SK-N-SH (cell line): ENCODE data around the gene TIMM10B. TPM values are rescaled to one million over a fixed set of nuclear protein-coding genes. Genes with fewer than 3 reads are reported as not detected.

Experiments used
- CTCF ChIA-PET: fragments of 300-600, 350-600 bp; formaldehyde crosslinking; extraction: SDS; loops from one replicate; lab custom pipeline; 2021; lab: Yijun Ruan, JAX
- POLR2A ChIA-PET: fragments of 350-600 bp; sonication (Branson Sonifier 250); formaldehyde crosslinking; extraction: SDS; loops from one replicate; lab custom pipeline; 2020; ENCODE audit warnings: antibody characterized with exemption, inconsistent platforms; lab: Yijun Ruan, JAX
- DNase-seq: peaks from one replicate; pipeline ENCODE4 v3.0.0; 2012
- H2AFZ ChIP-seq: fragments of 200-600 bp; sonication (generic); 2 replicates; pipeline ENCODE4 v1.8.1; 2016; ENCODE audit warnings: antibody characterized with exemption, mild to moderate bottlenecking, low read depth
- H3F3A ChIP-seq: fragments of 200-600 bp; sonication (generic); replicated peaks from 2 replicates; pipeline ENCODE3; 2016; ENCODE audit warnings: antibody characterized with exemption, mild to moderate bottlenecking; ENCODE audit not compliant: insufficient read depth
- H3K27ac ChIP-seq, 2 experiments: fragments of 200-500 bp in 1 of 2; fragments of 200-600 bp in 1 of 2; sonication (Bioruptor generic) in 1 of 2; sonication (generic), shearing (Covaris generic) in 1 of 2; 2 replicates each; pipeline versions ENCODE4 v1.5.1 to v1.6.1; 2014 to 2016; ENCODE audit warnings: low read depth in 2 of 2, inconsistent platforms in 1 of 2, low read length in 1 of 2, mild to moderate bottlenecking in 1 of 2, mixed read lengths in 1 of 2
- H3K27me3 ChIP-seq: fragments of 200-600 bp; sonication (generic), shearing (Covaris generic); 2 replicates; pipeline ENCODE4 v1.6.1; 2016; ENCODE audit warnings: mixed run types; ENCODE audit not compliant: insufficient read depth
- H3K36me3 ChIP-seq, 2 experiments: fragments of 200-500 bp in 1 of 2; fragments of 200-600 bp in 1 of 2; sonication (Bioruptor generic) in 1 of 2; sonication (generic) in 1 of 2; replicated peaks in 1 of 2; 2 replicates each; pipeline versions ENCODE3 to v1.5.1; 2014 to 2016; ENCODE audit warnings: low read length in 1 of 2, mild to moderate bottlenecking in 1 of 2; ENCODE audit not compliant: insufficient read depth in 2 of 2, control insufficient read depth in 1 of 2
- H3K4me1 ChIP-seq, 2 experiments: fragments of 200-500 bp in 1 of 2; fragments of 200-600 bp in 1 of 2; sonication (Bioruptor generic) in 1 of 2; sonication (generic), shearing (Covaris generic) in 1 of 2; 2 replicates each; pipeline versions ENCODE4 v1.5.1 to v1.6.1; 2014 to 2016; ENCODE audit warnings: low read depth in 1 of 2, low read length in 1 of 2, mixed run types in 1 of 2; ENCODE audit not compliant: insufficient read depth in 2 of 2, control insufficient read depth in 1 of 2
- H3K4me2 ChIP-seq: fragments of 200-600 bp; sonication (generic), shearing (Covaris generic); 2 replicates; pipeline ENCODE4 v1.6.1; 2017; ENCODE audit warnings: mixed run types
- H3K4me3 ChIP-seq, 2 experiments: fragments of 200-500 bp in 1 of 2; fragments of 200-600 bp in 1 of 2; sonication (Bioruptor generic) in 1 of 2; sonication (generic), shearing (Covaris generic) in 1 of 2; 2 replicates each; pipeline versions ENCODE4 v1.5.1 to v1.8.1; 2014 to 2016; ENCODE audit warnings: low read depth in 2 of 2, inconsistent platforms in 1 of 2, low read length in 1 of 2, mild to moderate bottlenecking in 1 of 2, mixed read lengths in 1 of 2, moderate library complexity in 1 of 2
- H3K79me2 ChIP-seq: fragments of 200-600 bp; sonication (generic); 2 replicates; pipeline ENCODE4 v1.8.1; 2017; ENCODE audit warnings: mild to moderate bottlenecking; ENCODE audit not compliant: insufficient read depth
- H3K9ac ChIP-seq: fragments of 200-600 bp; sonication (generic); 2 replicates; pipeline ENCODE4 v1.6.1; 2017; ENCODE audit warnings: mixed run types
- H3K9me2 ChIP-seq: fragments of 200-600 bp; sonication (generic); 2 replicates; pipeline ENCODE4 v1.6.1; 2017; ENCODE audit warnings: mixed run types
- H3K9me3 ChIP-seq: fragments of 200-600 bp; sonication (generic); 2 replicates; pipeline ENCODE4 v1.6.1; 2017; ENCODE audit warnings: mixed run types, mild to moderate bottlenecking, moderate library complexity
- H4K20me1 ChIP-seq: fragments of 200-600 bp; sonication (generic); 2 replicates; pipeline ENCODE4 v1.6.1; 2017; ENCODE audit warnings: mild to moderate bottlenecking, mixed run types; ENCODE audit not compliant: insufficient read depth
- CHD2 ChIP-seq: fragments of 150-350 bp; IDR thresholded peaks from 2 replicates; pipeline ENCODE4 v1.6.1; 2018; ENCODE audit warnings: low read length; ENCODE audit not compliant: partially characterized antibody
- ELF1 ChIP-seq: IDR thresholded peaks from 2 replicates; pipeline ENCODE4 v1.4.0; 2012
- EP300 ChIP-seq, 2 experiments: IDR thresholded peaks; 2 replicates each; pipeline versions ENCODE4 v1.4.0 to v1.6.1; 2012; ENCODE audit warnings: borderline replicate concordance in 1 of 2, low read depth in 1 of 2, low read length in 1 of 2
- FOSL2 ChIP-seq: IDR thresholded peaks from 2 replicates; pipeline ENCODE4 v1.4.0; 2012; ENCODE audit warnings: low read depth, mild to moderate bottlenecking, moderate library complexity, borderline replicate concordance
- JUND ChIP-seq: IDR thresholded peaks from 2 replicates; pipeline ENCODE4 v1.4.0; 2012
- MXI1 ChIP-seq: IDR thresholded peaks from 2 replicates; pipeline ENCODE4 v1.6.1; 2012; ENCODE audit warnings: mild to moderate bottlenecking, low read depth, low read length, improper control_type of control experiment
- RAD21 ChIP-seq: IDR thresholded peaks from 2 replicates; pipeline ENCODE4 v1.6.1; 2012; ENCODE audit warnings: mild to moderate bottlenecking, low read length
- RCOR1 ChIP-seq: fragments of 150-350 bp; IDR thresholded peaks from 2 replicates; pipeline ENCODE4 v1.6.1; 2017; ENCODE audit warnings: antibody characterized with exemption, low read length
- REST ChIP-seq: IDR thresholded peaks from 2 replicates; pipeline ENCODE4 v1.6.1; 2012; ENCODE audit warnings: mild to moderate bottlenecking, low read depth, low read length, moderate library complexity
- RFX5 ChIP-seq: IDR thresholded peaks from 2 replicates; pipeline ENCODE4 v1.6.1; 2012; ENCODE audit warnings: mild to moderate bottlenecking, improper control_type of control experiment, low read length
- RXRA ChIP-seq: IDR thresholded peaks from 2 replicates; pipeline ENCODE4 v1.4.0; 2012; ENCODE audit warnings: low read depth, mild to moderate bottlenecking, borderline replicate concordance
- TAF1 ChIP-seq: IDR thresholded peaks from 2 replicates; pipeline ENCODE4 v1.6.1; 2012; ENCODE audit warnings: low read depth, mild to moderate bottlenecking, low read length, moderate library complexity, borderline replicate concordance
- TCF12 ChIP-seq: IDR thresholded peaks from 2 replicates; pipeline ENCODE4 v1.4.0; 2012
- TEAD4 ChIP-seq: IDR thresholded peaks from 2 replicates; pipeline ENCODE4 v1.4.0; 2012; ENCODE audit warnings: mild to moderate bottlenecking, borderline replicate concordance; ENCODE audit not compliant: insufficient read depth
- YY1 ChIP-seq: IDR thresholded peaks from 2 replicates; pipeline ENCODE4 v1.4.0; 2012; ENCODE audit warnings: low read depth, mild to moderate bottlenecking
- WGBS: methylation state at CpG from one replicate; pipeline ENCODE4 v1.1.6; 2017; ENCODE audit warnings: low lambda C conversion rate; 5-methylcytosine and 5-hydroxymethylcytosine counted together
- polyA plus RNA-seq, 3 experiments: library from polyadenylated mRNA; depleted of rRNA; stranded (reverse); fragments of >200 nt; gene quantifications; 2 replicates each; pipeline ENCODE4 v1.2.3, GENCODE V29; 2012
- TF ChIP-seq, protein P1 (sequence below): fragments of 150-350 bp; IDR thresholded peaks from 2 replicates; pipeline ENCODE4 v1.6.1; 2017; ENCODE audit warnings: antibody characterized with exemption, low read length, low read depth, borderline replicate concordance
- TF ChIP-seq, protein P2 (sequence below): fragments of 200-600 bp; sonication (generic); IDR thresholded peaks from 2 replicates; pipeline ENCODE4 v1.6.1; 2017; ENCODE audit warnings: antibody characterized with exemption, mild to moderate bottlenecking, moderate library complexity
- TF ChIP-seq, protein P3 (sequence below): IDR thresholded peaks from 2 replicates; pipeline ENCODE4; 2012
- TF ChIP-seq, protein P4 (sequence below): IDR thresholded peaks from 2 replicates; pipeline ENCODE4 v1.4.0; 2012; ENCODE audit warnings: low read depth

The TIMM10B gene
- polyA plus RNA-seq, 1 of the 3 experiments (the other 2 are of a cell fraction), result 26.2 TPM

GRCh38 chr11:6433998-6434660 lies 47.2 kb upstream of the TIMM10B start:
- 38% methylated on average over 5 of the region's 5 CpGs for WGBS
- no peaks in the 10 kb centered on the region for H3K27me3 ChIP-seq
- H3K4me2 ChIP-seq, result no peak overlapping the region
- H3K79me2 ChIP-seq, result no peaks in the 10 kb centered on the region
- no peak for DNase-seq
- H3K4me1 ChIP-seq, result peaks cover 0 to 1% of the 10 kb centered on the region in 2 experiments; a peak in 1 of 4 replicates
- H4K20me1 ChIP-seq, result no peaks in the 10 kb centered on the region
- no peak overlapping the region for H3K9ac ChIP-seq
- no peak overlapping the region for H3K27ac ChIP-seq
- ChIA-PET CTCF (interaction anchor here (3.0 kb wide), 1 partner anchor 9 kb away, joined by 16 read pairs; no protein-coding TSS in a partner anchor), POLR2A (no interaction called here)
- no peak overlapping the region for H2AFZ ChIP-seq
- no peaks in the 10 kb centered on the region for H3F3A ChIP-seq
- H3K4me3 ChIP-seq, result no peak overlapping the region
- H3K36me3 ChIP-seq, result no peaks in the 10 kb centered on the region
- H3K9me3 ChIP-seq, result no peaks in the 10 kb centered on the region
- no peaks in the 10 kb centered on the region for H3K9me2 ChIP-seq
- TF ChIP-seq, protein P1, sequence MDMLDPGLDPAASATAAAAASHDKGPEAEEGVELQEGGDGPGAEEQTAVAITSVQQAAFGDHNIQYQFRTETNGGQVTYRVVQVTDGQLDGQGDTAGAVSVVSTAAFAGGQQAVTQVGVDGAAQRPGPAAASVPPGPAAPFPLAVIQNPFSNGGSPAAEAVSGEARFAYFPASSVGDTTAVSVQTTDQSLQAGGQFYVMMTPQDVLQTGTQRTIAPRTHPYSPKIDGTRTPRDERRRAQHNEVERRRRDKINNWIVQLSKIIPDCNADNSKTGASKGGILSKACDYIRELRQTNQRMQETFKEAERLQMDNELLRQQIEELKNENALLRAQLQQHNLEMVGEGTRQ, result no peak
- TF ChIP-seq, protein P2, sequence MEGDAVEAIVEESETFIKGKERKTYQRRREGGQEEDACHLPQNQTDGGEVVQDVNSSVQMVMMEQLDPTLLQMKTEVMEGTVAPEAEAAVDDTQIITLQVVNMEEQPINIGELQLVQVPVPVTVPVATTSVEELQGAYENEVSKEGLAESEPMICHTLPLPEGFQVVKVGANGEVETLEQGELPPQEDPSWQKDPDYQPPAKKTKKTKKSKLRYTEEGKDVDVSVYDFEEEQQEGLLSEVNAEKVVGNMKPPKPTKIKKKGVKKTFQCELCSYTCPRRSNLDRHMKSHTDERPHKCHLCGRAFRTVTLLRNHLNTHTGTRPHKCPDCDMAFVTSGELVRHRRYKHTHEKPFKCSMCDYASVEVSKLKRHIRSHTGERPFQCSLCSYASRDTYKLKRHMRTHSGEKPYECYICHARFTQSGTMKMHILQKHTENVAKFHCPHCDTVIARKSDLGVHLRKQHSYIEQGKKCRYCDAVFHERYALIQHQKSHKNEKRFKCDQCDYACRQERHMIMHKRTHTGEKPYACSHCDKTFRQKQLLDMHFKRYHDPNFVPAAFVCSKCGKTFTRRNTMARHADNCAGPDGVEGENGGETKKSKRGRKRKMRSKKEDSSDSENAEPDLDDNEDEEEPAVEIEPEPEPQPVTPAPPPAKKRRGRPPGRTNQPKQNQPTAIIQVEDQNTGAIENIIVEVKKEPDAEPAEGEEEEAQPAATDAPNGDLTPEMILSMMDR, result no peak
- no peak for TF ChIP-seq TAF1
- no peak for TF ChIP-seq YY1
- TF ChIP-seq, protein P3, sequence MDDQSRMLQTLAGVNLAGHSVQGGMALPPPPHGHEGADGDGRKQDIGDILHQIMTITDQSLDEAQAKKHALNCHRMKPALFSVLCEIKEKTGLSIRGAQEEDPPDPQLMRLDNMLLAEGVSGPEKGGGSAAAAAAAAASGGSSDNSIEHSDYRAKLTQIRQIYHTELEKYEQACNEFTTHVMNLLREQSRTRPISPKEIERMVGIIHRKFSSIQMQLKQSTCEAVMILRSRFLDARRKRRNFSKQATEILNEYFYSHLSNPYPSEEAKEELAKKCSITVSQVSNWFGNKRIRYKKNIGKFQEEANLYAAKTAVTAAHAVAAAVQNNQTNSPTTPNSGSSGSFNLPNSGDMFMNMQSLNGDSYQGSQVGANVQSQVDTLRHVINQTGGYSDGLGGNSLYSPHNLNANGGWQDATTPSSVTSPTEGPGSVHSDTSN, result no peak
- no peak for TF ChIP-seq MXI1
- no peak for TF ChIP-seq EP300 (IDR thresholded peaks at IDR 0.05; ENCODE audit: borderline replicate concordance in 1 of 2, low read depth in 1 of 2, low read length in 1 of 2)
- TF ChIP-seq CHD2, result no peak
- no peak for TF ChIP-seq TCF12
- TF ChIP-seq, protein P4, sequence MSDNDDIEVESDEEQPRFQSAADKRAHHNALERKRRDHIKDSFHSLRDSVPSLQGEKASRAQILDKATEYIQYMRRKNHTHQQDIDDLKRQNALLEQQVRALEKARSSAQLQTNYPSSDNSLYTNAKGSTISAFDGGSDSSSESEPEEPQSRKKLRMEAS, result no peak
- TF ChIP-seq RXRA, result no peak
- no peak for TF ChIP-seq JUND
- TF ChIP-seq RFX5, result no peak
- TF ChIP-seq FOSL2, result no peak
- TF ChIP-seq RAD21, result no peak
- TF ChIP-seq TEAD4, result no peak
- TF ChIP-seq REST, result no peak
- TF ChIP-seq ELF1, result no peak
- TF ChIP-seq RCOR1, result no peak
